HEK293 (cell line): ENCODE measurements around the gene VASN.

Experiments
- CTCF ChIA-PET: fragments of 350-600 bp; formaldehyde crosslinking; extraction: SDS; loops from one replicate; lab custom pipeline; 2021; ENCODE audit warnings: antibody characterized with exemption; lab: Yijun Ruan, JAX
- POLR2A ChIA-PET: fragments of 300-600 bp; formaldehyde crosslinking; extraction: SDS; loops from one replicate; lab custom pipeline; 2020; ENCODE audit warnings: antibody characterized with exemption, inconsistent platforms; lab: Yijun Ruan, JAX
- H3K27ac ChIP-seq: fragments of 200-500 bp; sonication (Bioruptor generic); 2 replicates; pipeline ENCODE4 v1.5.1; 2014; ENCODE audit warnings: low read depth, low read length, control low read depth, inconsistent platforms; ENCODE audit errors: extremely low read depth
- H3K36me3 ChIP-seq, 2 experiments: fragments of 200-500 bp in 1 of 2; sonication (Bioruptor generic) in 1 of 2; 1 replicate in 1 of 2; 2 replicates in 1 of 2; pipeline ENCODE4 v1.5.1; 2014 to 2017; ENCODE audit warnings: inconsistent platforms in 2 of 2, low read length in 2 of 2; ENCODE audit not compliant: control insufficient read depth in 2 of 2, insufficient read depth in 1 of 2
- H3K4me1 ChIP-seq: fragments of 200-500 bp; sonication (Bioruptor generic); 2 replicates; pipeline ENCODE4 v1.5.1; 2014; ENCODE audit warnings: mild to moderate bottlenecking, low read length, inconsistent platforms; ENCODE audit not compliant: control insufficient read depth, insufficient read depth
- H3K4me3 ChIP-seq: 2 replicates; pipeline ENCODE4 v1.5.1; 2011; ENCODE audit warnings: low read depth, mild to moderate bottlenecking, control low read depth, low read length, moderate library complexity
- H3K9me3 ChIP-seq: fragments of 200-500 bp; sonication (Bioruptor generic); 2 replicates; pipeline ENCODE4 v1.5.1; 2014; ENCODE audit warnings: low read depth, low read length, inconsistent platforms; ENCODE audit not compliant: control insufficient read depth, insufficient read depth
- HOXA7 ChIP-seq: sonication (generic); formaldehyde crosslinking; IDR thresholded peaks from 2 replicates; pipeline ENCODE4 v1.8.1; 2022; ENCODE audit warnings: missing genetic modification reagents, borderline replicate concordance
- REST ChIP-seq: fragments of 450-650 bp; formaldehyde crosslinking; IDR thresholded peaks from 2 replicates; pipeline ENCODE4 v1.5.1; 2016; ENCODE audit warnings: missing biosample characterization, missing genetic modification characterization
- SP2 ChIP-seq: fragments of 450-650 bp; formaldehyde crosslinking; IDR thresholded peaks from 2 replicates; pipeline ENCODE4 v1.5.1; 2016; ENCODE audit warnings: missing biosample characterization, missing genetic modification characterization
- ZFHX2 ChIP-seq: fragments of 450-650 bp; formaldehyde crosslinking; conservative IDR thresholded peaks from 2 replicates; pipeline ENCODE4 v1.5.1; 2016; ENCODE audit warnings: missing biosample characterization, missing genetic modification characterization
- ZFP3 ChIP-seq: fragments of 450-650 bp; formaldehyde crosslinking; IDR thresholded peaks from 2 replicates; pipeline ENCODE4 v1.5.1; 2016; ENCODE audit warnings: low read depth, missing biosample characterization, missing genetic modification characterization
- ZFP41 ChIP-seq: fragments of 450-650 bp; formaldehyde crosslinking; IDR thresholded peaks from 2 replicates; pipeline ENCODE4 v1.5.1; 2016; ENCODE audit warnings: missing biosample characterization, missing genetic modification characterization, borderline replicate concordance
- ZNF280C ChIP-seq: fragments of 450-650 bp; formaldehyde crosslinking; IDR thresholded peaks from 2 replicates; pipeline ENCODE4 v1.5.1; 2016; ENCODE audit warnings: missing biosample characterization, missing genetic modification characterization
- ZNF473 ChIP-seq: fragments of 450-650 bp; formaldehyde crosslinking; IDR thresholded peaks from 2 replicates; pipeline ENCODE4 v1.5.1; 2017; ENCODE audit warnings: missing biosample characterization, missing genetic modification characterization
- ZNF48 ChIP-seq: fragments of 450-650 bp; formaldehyde crosslinking; IDR thresholded peaks from 2 replicates; pipeline ENCODE4 v1.5.1; 2016; ENCODE audit warnings: missing biosample characterization, missing genetic modification characterization
- ZNF488 ChIP-seq: fragments of 450-650 bp; formaldehyde crosslinking; IDR thresholded peaks from 2 replicates; pipeline ENCODE4 v1.5.1; 2016; ENCODE audit warnings: missing biosample characterization, missing genetic modification characterization
- ZNF518A ChIP-seq: fragments of 450-650 bp; formaldehyde crosslinking; conservative IDR thresholded peaks from 2 replicates; pipeline ENCODE4 v1.5.1; 2016; ENCODE audit warnings: low read depth, missing biosample characterization, missing genetic modification characterization
- ZNF555 ChIP-seq: fragments of 450-650 bp; formaldehyde crosslinking; conservative IDR thresholded peaks from 2 replicates; pipeline ENCODE4 v1.5.1; 2017; ENCODE audit warnings: missing biosample characterization, mild to moderate bottlenecking, missing genetic modification characterization, inconsistent platforms
- ZNF654 ChIP-seq: fragments of 450-650 bp; formaldehyde crosslinking; IDR thresholded peaks from 2 replicates; pipeline ENCODE4 v1.5.1; 2016; ENCODE audit warnings: low read depth, missing biosample characterization, missing genetic modification characterization
- ZNF704 ChIP-seq: fragments of 450-650 bp; formaldehyde crosslinking; IDR thresholded peaks from 2 replicates; pipeline ENCODE4 v1.5.1; 2016; ENCODE audit warnings: missing biosample characterization, missing genetic modification characterization
- ZNF768 ChIP-seq: fragments of 450-650 bp; formaldehyde crosslinking; IDR thresholded peaks from 2 replicates; pipeline ENCODE4 v1.5.1; 2018; ENCODE audit warnings: missing biosample characterization, mild to moderate bottlenecking, missing genetic modification characterization
- ZSCAN18 ChIP-seq: fragments of 450-650 bp; formaldehyde crosslinking; IDR thresholded peaks from 2 replicates; pipeline ENCODE4 v1.5.1; 2016; ENCODE audit warnings: missing biosample characterization, missing genetic modification characterization
- ZSCAN30 ChIP-seq: fragments of 450-650 bp; IDR thresholded peaks from 2 replicates; pipeline ENCODE4 v1.5.1; 2018; ENCODE audit warnings: missing biosample characterization, mild to moderate bottlenecking, missing genetic modification characterization, moderate library complexity

The VASN gene

GRCh38 chr16:4401094-4401501 is 29.4 kb downstream of the VASN start:
- ChIA-PET POLR2A (interaction anchor here (0.5 kb wide), 1 partner anchor 32 kb away, joined by 8 read pairs; no protein-coding TSS in a partner anchor), CTCF (interaction anchor here (2.4 to 7.4 kb wide), 7 partner anchors 14 to 147 kb away, joined by 10 to 135 read pairs (median 39); partner anchors contain the start of genes CORO7 and PAM16)
- Histone ChIP-seq H3K4me3 (no peak overlapping the region), H3K27ac (no peak overlapping the region), H3K4me1 (no peaks in the 10 kb centered on the region), H3K36me3 (peaks cover 0 to 47% of the 10 kb centered on the region in 2 experiments; a peak in 2 of 3 replicates), H3K9me3 (no peaks in the 10 kb centered on the region)
- TF ChIP-seq ZFP41 (tag by site-specific recombination), result no peak
- 0 out of 2 replicates have a peak, but pooled peaks have one; percentile 14 for TF ChIP-seq ZFHX2 (tag by site-specific recombination)

GRCh38 chr16:4401510-4401909 is 29.9 kb downstream of the VASN start:
- TF ChIP-seq ZSCAN18 (no peak), ZNF768 (tag by site-specific recombination) (no peak), HOXA7 (CRISPR knock-in tag) (no peak), ZNF48 (tag by site-specific recombination) (no peak), ZNF555 (tag by site-specific recombination) (no peak), ZNF473 (tag by site-specific recombination) (no peak), REST (no peak), ZNF704 (no peak), SP2 (tag by site-specific recombination) (no peak), ZNF488 (tag by site-specific recombination) (no peak), ZNF654 (tag by site-specific recombination) (no peak), ZNF518A (tag by site-specific recombination) (no peak), ZFP3 (tag by site-specific recombination) (no peak), ZNF280C (no peak), ZSCAN30 (tag by site-specific recombination) (no peak)
- Histone ChIP-seq H3K9me3 (no peaks in the 10 kb centered on the region), H3K27ac (no peak overlapping the region), H3K4me3 (no peak overlapping the region), H3K4me1 (no peaks in the 10 kb centered on the region), H3K36me3 (peaks cover 3 to 48% of the 10 kb centered on the region in 2 experiments; a peak in 2 of 3 replicates)
- CTCF ChIA-PET, result interaction anchor here (0.9 to 7.4 kb wide), 31 partner anchors 11 to 465 kb away, joined by 3 to 135 read pairs (median 10); partner anchors contain the start of genes CORO7 and PAM16
- POLR2A ChIA-PET, result interaction anchor here (0.5 kb wide), 1 partner anchor 33 kb away, joined by 8 read pairs; no protein-coding TSS in a partner anchor
